ENCODE data around the gene SUSD6. TPM values are rescaled to one million over a fixed set of nuclear protein-coding genes. Genes with fewer than 3 reads are reported as not detected.
A peak's percentile ranks its signal among the peaks of the same experiment; 100 is the strongest.

Gene SUSD6
- total RNA-seq, 4 donors from 2014 or later = 8.8 to 35.1 (median 17.6) TPM

- peaks cover 14 to 21% of the 10 kb centered on the region in 2 donors for H3K4me1 ChIP-seq
- DNase-seq = peak; percentile 63 to 84
These were observed 4.4 kb downstream of the SUSD6 start for GRCh38 chr14:69615496-69616407.

GRCh38 chr14:69616408-69616773 lies 5.0 kb downstream of the SUSD6 start:
- Histone ChIP-seq H3K27me3 (no peaks in the 10 kb centered on the region), H3K36me3 (no peaks in the 10 kb centered on the region), H3K4me1 (peaks cover 14 to 21% of the 10 kb centered on the region in 2 donors), H3K9me3 (no peaks in the 10 kb centered on the region), H3K27ac (peak overlapping the region; percentile 84), H3K4me3 (peak overlapping the region in 1 of 2 donors; percentile 22)
- DNase-seq = no peak
- intact Hi-C loops (cut with DNase I; ENCODE audit: low total_unique reads) = no loop called here
- TF ChIP-seq CTCF (IDR thresholded peaks at IDR 0.05) (no peak), POLR2A (IDR thresholded peaks at IDR 0.05) (no peak)

More at GRCh38 chr14:69615496-69616407, 4.4 kb downstream of the SUSD6 start:
- H3K4me3 ChIP-seq = peak overlapping the region in 1 of 2 donors; percentile 22
- H3K27me3 ChIP-seq = no peaks in the 10 kb centered on the region
- TF ChIP-seq POLR2A (IDR thresholded peaks at IDR 0.05) (peak; percentile 21 to 42), CTCF (IDR thresholded peaks at IDR 0.05) (peak in 3 of 4 experiments; percentile 3 to 15 (median 11))
- H3K9me3 ChIP-seq = no peaks in the 10 kb centered on the region
- intact Hi-C loops (cut with DNase I; ENCODE audit: low total_unique reads) = no loop called here
- peak overlapping the region; percentile 84 for H3K27ac ChIP-seq
- H3K36me3 ChIP-seq = no peaks in the 10 kb centered on the region

- no peak for DNase-seq
- peaks cover 14 to 21% of the 10 kb centered on the region in 2 donors for H3K4me1 ChIP-seq
- intact Hi-C loops (cut with DNase I; ENCODE audit: low total_unique reads) = no loop called here
- peak overlapping the region; percentile 1 to 84 for H3K27ac ChIP-seq
- TF ChIP-seq CTCF (IDR thresholded peaks at IDR 0.05) = no peak
- TF ChIP-seq POLR2A (IDR thresholded peaks at IDR 0.05) = no peak
- H3K4me3 ChIP-seq = no peak overlapping the region
- H3K36me3 ChIP-seq = no peaks in the 10 kb centered on the region
- no peaks in the 10 kb centered on the region for H3K27me3 ChIP-seq
- H3K9me3 ChIP-seq = no peaks in the 10 kb centered on the region
These were observed 6.4 kb downstream of the SUSD6 start for GRCh38 chr14:69617796-69618195.

GRCh38 chr14:69619012-69619411 lies 7.6 kb downstream of the SUSD6 start:
- no peaks in the 10 kb centered on the region for H3K27me3 ChIP-seq
- H3K9me3 ChIP-seq = no peaks in the 10 kb centered on the region
- peaks cover 9 to 21% of the 10 kb centered on the region in 2 donors for H3K4me1 ChIP-seq
- no peaks in the 10 kb centered on the region for H3K36me3 ChIP-seq
- DNase-seq = peak in 1 of 2 donors; percentile 33
- H3K4me3 ChIP-seq = no peak overlapping the region
- H3K27ac ChIP-seq = peak overlapping the region in 1 of 2 donors; percentile 1
- intact Hi-C loops (cut with DNase I; ENCODE audit: low total_unique reads) = no loop called here
- TF ChIP-seq CTCF (IDR thresholded peaks at IDR 0.05) = no peak
- TF ChIP-seq POLR2A (IDR thresholded peaks at IDR 0.05) = no peak

- TF ChIP-seq POLR2A (IDR thresholded peaks at IDR 0.05) = no peak
- no peak for TF ChIP-seq CTCF (IDR thresholded peaks at IDR 0.05)
- DNase-seq = no peak
- H3K9me3 ChIP-seq = no peaks in the 10 kb centered on the region
- H3K4me1 ChIP-seq = peaks cover 7 to 21% of the 10 kb centered on the region in 2 donors
- H3K4me3 ChIP-seq = no peak overlapping the region
- H3K36me3 ChIP-seq = no peaks in the 10 kb centered on the region
- H3K27me3 ChIP-seq = no peaks in the 10 kb centered on the region
- intact Hi-C loops (cut with DNase I; ENCODE audit: low total_unique reads) = no loop called here
- H3K27ac ChIP-seq = no peak overlapping the region
These were observed 8.8 kb downstream of the SUSD6 start for GRCh38 chr14:69620211-69620611.
